ENCODE data around the gene CAPZB.
A peak's percentile ranks its signal among the peaks of the same experiment; 100 is the strongest.

Gene CAPZB

DNA sequence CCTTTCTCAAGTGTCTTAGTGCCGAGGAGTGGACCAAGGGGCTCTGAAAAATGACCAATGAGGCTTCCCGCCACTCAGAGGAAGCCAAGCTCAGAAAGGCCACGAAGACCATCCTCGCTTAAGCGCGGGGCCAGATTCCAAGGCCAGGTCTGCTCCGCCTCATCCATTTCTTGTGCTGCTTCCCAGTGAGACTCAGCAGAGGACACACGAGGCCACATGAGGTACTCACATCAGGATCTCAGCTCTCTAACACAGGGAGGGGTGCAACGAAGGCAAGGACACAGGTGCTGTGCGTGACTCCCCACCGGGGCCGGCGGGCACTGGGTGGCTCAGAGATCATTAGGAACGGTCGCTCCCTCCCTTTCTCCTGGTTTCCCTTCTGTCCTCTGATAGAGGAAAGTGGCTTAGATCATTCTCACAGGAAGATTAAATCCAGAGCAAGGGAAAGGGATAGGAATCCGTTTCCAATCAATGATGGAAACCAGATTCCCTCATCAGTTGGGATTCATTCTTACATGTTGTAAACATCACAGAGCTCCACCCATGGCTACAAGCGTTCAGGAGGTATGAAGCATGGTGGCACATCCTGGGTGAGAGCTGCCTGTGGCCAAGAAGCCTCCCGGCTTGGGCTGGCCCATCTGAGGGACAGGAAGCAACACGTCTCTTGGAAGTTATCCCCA lies 46.7 kb downstream of the CAPZB start:
- in situ Hi-C loops (cut with HindIII; ENCODE audit: low sequenced_read_pairs), result loop anchor here (25.0 kb wide), 1 partner anchor 199 kb away; the partner anchor contains the start of gene NBL1
- DNase-seq (ENCODE audit: low read depth, low spot score), result no peak
- TF ChIP-seq, protein P1, sequence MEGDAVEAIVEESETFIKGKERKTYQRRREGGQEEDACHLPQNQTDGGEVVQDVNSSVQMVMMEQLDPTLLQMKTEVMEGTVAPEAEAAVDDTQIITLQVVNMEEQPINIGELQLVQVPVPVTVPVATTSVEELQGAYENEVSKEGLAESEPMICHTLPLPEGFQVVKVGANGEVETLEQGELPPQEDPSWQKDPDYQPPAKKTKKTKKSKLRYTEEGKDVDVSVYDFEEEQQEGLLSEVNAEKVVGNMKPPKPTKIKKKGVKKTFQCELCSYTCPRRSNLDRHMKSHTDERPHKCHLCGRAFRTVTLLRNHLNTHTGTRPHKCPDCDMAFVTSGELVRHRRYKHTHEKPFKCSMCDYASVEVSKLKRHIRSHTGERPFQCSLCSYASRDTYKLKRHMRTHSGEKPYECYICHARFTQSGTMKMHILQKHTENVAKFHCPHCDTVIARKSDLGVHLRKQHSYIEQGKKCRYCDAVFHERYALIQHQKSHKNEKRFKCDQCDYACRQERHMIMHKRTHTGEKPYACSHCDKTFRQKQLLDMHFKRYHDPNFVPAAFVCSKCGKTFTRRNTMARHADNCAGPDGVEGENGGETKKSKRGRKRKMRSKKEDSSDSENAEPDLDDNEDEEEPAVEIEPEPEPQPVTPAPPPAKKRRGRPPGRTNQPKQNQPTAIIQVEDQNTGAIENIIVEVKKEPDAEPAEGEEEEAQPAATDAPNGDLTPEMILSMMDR (IDR thresholded peaks at IDR 0.05; ENCODE audit: low read depth, low read length), result no peak
- no peak overlapping the region for H3K4me3 ChIP-seq (ENCODE audit: low read depth, low read length)

DNA sequence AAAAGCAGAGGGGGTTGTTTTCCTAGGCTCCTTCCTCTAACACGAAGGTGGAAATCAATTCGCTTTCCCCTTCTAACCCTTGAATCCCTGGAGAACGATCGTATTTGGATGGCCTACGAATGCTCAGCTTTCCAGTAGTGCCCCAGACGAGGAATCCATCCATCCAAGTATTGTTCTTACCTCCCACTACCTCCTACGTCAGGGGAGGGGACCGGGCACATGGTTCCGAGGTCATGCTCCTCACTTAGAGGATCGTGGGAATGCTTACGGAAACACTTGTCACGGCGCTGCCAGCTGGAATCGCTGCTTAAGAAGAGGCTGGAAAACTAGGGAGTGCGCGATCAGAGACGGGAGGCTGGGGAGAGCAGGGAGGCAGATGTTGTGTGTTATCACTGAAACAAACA lies 47.4 kb downstream of the CAPZB start:
- TF ChIP-seq, protein P1 (IDR thresholded peaks at IDR 0.05; ENCODE audit: low read depth, low read length), result no peak
- peak; percentile 89 for DNase-seq (ENCODE audit: low read depth, low spot score)
- no peak overlapping the region for H3K4me3 ChIP-seq (ENCODE audit: low read depth, low read length)
- in situ Hi-C loops (cut with HindIII; ENCODE audit: low sequenced_read_pairs), result loop anchor here (25.0 kb wide), 1 partner anchor 199 kb away; the partner anchor contains the start of gene NBL1

DNA sequence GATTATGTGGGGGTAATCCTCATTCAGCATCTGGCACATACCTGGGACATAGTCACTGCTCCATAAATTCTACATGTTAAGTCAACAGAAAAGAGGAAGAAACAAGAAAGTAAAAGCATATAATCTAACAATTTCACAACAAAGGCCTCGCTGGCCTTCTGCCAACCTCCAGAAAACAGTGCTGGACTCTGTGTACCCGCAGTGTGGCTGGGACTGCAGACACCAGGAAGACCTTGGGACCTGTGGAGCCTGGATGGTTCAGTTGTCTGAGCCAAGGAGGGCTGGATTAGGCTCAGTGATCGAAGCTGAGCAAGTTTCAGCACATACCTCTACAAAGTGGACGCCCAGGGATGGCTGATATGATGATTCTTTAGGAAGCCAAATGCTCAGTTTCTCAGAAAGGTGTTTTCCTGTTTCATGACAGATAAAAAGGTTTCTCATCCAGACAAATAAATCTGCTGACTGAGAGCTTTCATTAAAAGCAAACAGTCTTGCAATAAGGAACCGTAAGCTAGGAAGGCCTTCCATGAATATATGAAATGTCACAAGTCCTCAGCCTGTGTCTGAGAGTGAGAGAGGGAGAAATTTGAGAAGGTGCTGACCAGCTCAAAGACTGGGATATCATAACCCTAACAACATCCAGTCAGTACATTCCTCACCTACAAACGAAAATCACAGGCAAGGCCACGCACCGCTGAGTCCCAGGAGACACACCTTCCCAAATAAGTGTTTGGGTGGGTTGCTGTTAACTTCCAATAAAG lies 48.4 kb downstream of the CAPZB start:
- no peak overlapping the region for H3K4me3 ChIP-seq (ENCODE audit: low read depth, low read length)
- TF ChIP-seq, protein P1 (IDR thresholded peaks at IDR 0.05; ENCODE audit: low read depth, low read length), result no peak
- DNase-seq (ENCODE audit: low read depth, low spot score), result no peak
- in situ Hi-C loops (cut with HindIII; ENCODE audit: low sequenced_read_pairs), result loop anchor here (25.0 kb wide), 1 partner anchor 200 kb away; the partner anchor contains the start of gene NBL1

DNA sequence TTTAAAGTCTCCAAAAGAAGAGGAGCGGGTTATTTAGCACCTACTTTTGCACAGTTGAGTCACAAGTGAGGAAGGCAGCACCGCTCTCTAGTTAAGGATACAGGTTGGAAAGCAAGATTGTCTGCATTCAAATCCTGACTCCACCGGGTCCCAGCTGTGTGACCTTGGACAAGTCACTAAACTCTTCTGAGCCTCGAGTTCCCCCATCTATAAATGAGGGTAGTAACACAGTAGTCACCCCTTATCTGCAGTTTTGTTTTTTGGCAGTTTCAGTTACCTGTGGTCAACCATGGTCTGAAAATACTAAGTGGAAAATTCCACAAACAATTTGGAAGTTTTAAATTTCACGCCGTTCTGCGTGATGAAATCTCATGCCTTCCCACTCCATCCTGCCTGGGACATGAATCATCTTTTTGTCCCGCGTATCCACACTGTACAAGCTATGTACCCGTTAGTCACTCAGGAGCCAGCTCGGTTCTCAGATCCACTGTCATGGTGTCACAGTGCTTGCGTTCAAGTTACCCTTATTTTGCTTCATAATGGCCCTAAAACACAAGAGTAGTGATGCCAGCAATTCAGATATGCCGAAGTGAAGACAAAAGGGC lies 49.4 kb downstream of the CAPZB start:
- no peak overlapping the region for H3K4me3 ChIP-seq (ENCODE audit: low read depth, low read length)
- in situ Hi-C loops (cut with HindIII; ENCODE audit: low sequenced_read_pairs), result loop anchor here (25.0 kb wide), 1 partner anchor 201 kb away; the partner anchor contains the start of gene NBL1
- TF ChIP-seq, protein P1 (IDR thresholded peaks at IDR 0.05; ENCODE audit: low read depth, low read length), result no peak
- DNase-seq (ENCODE audit: low read depth, low spot score), result peak; percentile 61

DNA sequence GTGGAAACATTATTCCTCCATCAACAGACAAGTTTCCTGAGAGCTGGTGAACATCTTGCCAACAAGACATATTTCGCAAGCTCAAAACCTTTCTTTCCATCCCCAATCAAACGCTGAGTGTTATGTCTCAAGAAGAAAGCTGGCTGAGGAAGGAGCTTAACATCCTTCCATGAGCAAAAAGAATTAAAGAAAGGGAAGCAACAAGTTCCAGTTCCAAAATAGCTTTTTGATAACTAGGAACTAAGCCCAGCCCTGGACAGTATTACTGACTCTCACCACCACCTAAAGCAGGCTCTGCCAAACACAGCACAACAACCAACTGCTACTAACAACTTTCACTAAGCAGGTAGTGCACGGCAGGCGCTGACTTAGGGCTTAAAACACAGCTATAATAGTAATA lies 50.2 kb downstream of the CAPZB start:
- no peak overlapping the region for H3K4me3 ChIP-seq (ENCODE audit: low read depth, low read length)
- TF ChIP-seq, protein P1 (IDR thresholded peaks at IDR 0.05; ENCODE audit: low read depth, low read length), result no peak
- in situ Hi-C loops (cut with HindIII; ENCODE audit: low sequenced_read_pairs), result loop anchor here (25.0 kb wide), 1 partner anchor 202 kb away; the partner anchor contains the start of gene NBL1
- no peak for DNase-seq (ENCODE audit: low read depth, low spot score)

DNA sequence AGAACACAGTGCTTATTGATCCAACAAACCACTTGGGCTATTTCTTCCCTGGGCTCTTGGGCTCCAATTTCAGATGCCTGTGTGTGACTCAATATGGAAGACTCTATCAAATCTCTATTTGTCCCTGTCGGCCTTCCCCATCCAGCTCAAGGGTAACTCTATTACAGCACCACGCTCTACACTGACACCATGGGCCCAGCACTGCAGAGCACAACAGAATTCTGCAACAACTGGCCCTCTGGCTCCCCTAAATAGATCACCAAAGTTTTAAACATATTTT lies 51.7 kb downstream of the CAPZB start:
- TF ChIP-seq, protein P1 (IDR thresholded peaks at IDR 0.05; ENCODE audit: low read depth, low read length), result no peak
- H3K4me3 ChIP-seq (ENCODE audit: low read depth, low read length), result no peak overlapping the region
- no peak for DNase-seq (ENCODE audit: low read depth, low spot score)
- in situ Hi-C loops (cut with HindIII; ENCODE audit: low sequenced_read_pairs), result loop anchor here (25.0 kb wide), 1 partner anchor 204 kb away; the partner anchor contains the start of gene NBL1

All from astrocyte of the spinal cord (primary cell).